SKM-1 (cell line): ENCODE data around the gene FBXO4.

Experiments
- DNase-seq: peaks from one replicate; lab custom pipeline; 2025; ENCODE audit not compliant: unreplicated experiment; lab: John Stamatoyannopoulos, UW

The FBXO4 gene

GRCh38 chr5:41924872-41925554 lies at the start of gene FBXO4:
TSS of gene FBXO4 (plus strand) at chr5:41925281. CDS start at chr5:41925310, 29 bp downstream.
- peak; percentile 67 for DNase-seq

- no peak for DNase-seq
These were observed 48.4 kb upstream of the FBXO4 start for GRCh38 chr5:41876678-41877077.

- no peak for DNase-seq
These were observed 47.7 kb upstream of the FBXO4 start for GRCh38 chr5:41877408-41877807.

GRCh38 chr5:41878173-41878572 lies 46.9 kb upstream of the FBXO4 start:
- no peak for DNase-seq

GRCh38 chr5:41878643-41879478 lies 46.2 kb upstream of the FBXO4 start:
- no peak for DNase-seq

GRCh38 chr5:41882765-41883164 lies 42.3 kb upstream of the FBXO4 start:
- DNase-seq = no peak

- no peak for DNase-seq
These were observed 41.8 kb upstream of the FBXO4 start for GRCh38 chr5:41883243-41883642.

- DNase-seq = no peak
These were observed 41.1 kb upstream of the FBXO4 start for GRCh38 chr5:41883936-41884335.

- no peak for DNase-seq
These were observed 39.8 kb upstream of the FBXO4 start for GRCh38 chr5:41885286-41885685.

- no peak for DNase-seq
These were observed 33.9 kb upstream of the FBXO4 start for GRCh38 chr5:41891066-41891707.

- no peak for DNase-seq
These were observed 33.0 kb upstream of the FBXO4 start for GRCh38 chr5:41892031-41892430.

- DNase-seq = no peak
These were observed 31.8 kb upstream of the FBXO4 start for GRCh38 chr5:41893074-41893851.

GRCh38 chr5:41896230-41896629 lies 28.9 kb upstream of the FBXO4 start:
- DNase-seq = no peak

- no peak for DNase-seq
These were observed 21.6 kb upstream of the FBXO4 start for GRCh38 chr5:41903382-41903891.

GRCh38 chr5:41903892-41904799 lies 20.9 kb upstream of the FBXO4 start, which contains the start of gene RIMOC1:
TSS of gene RIMOC1 (plus strand) at chr5:41904344. CDS start at chr5:41904368, 24 bp downstream.
- peak; percentile 99 for DNase-seq

- DNase-seq = no peak
These were observed 18.9 kb upstream of the FBXO4 start for GRCh38 chr5:41906151-41906550.

- DNase-seq = no peak
These were observed 16.6 kb upstream of the FBXO4 start for GRCh38 chr5:41908374-41909079.

GRCh38 chr5:41918105-41918504 lies 7.0 kb upstream of the FBXO4 start:
- DNase-seq = no peak

- DNase-seq = no peak
These were observed 3.9 kb upstream of the FBXO4 start for GRCh38 chr5:41921166-41921565.
